GM21526 (cell line): Measurements from ENCODE around the gene M1AP.

Experiments used
- ATAC-seq: cut with Tn5 transposase; IDR thresholded peaks from one replicate; pipeline ENCODE4 v1.9.1; 2021; ENCODE audit warnings: moderate library complexity; ENCODE audit not compliant: unreplicated experiment, low FRiP score

Gene M1AP

GRCh38 chr2:74551530-74551929, 96.6 kb downstream of the M1AP start:
- no peak for ATAC-seq

GRCh38 chr2:74550231-74550630, 97.9 kb downstream of the M1AP start:
- ATAC-seq: no peak

- ATAC-seq: no peak
Measured at GRCh38 chr2:74548900-74549826, 99.0 kb downstream of the M1AP start.

GRCh38 chr2:74548285-74548899, 99.7 kb downstream of the M1AP start:
- ATAC-seq: no peak

GRCh38 chr2:74546004-74546403, 102.1 kb downstream of the M1AP start:
- ATAC-seq: no peak

GRCh38 chr2:74544634-74545033, 103.5 kb downstream of the M1AP start:
- ATAC-seq: no peak

GRCh38 chr2:74542978-74543377, 105.2 kb downstream of the M1AP start:
- no peak for ATAC-seq

GRCh38 chr2:74540291-74540690, 107.8 kb downstream of the M1AP start:
- no peak for ATAC-seq

GRCh38 chr2:74538881-74539339, 109.2 kb downstream of the M1AP start:
- ATAC-seq: no peak

GRCh38 chr2:74537140-74537539, 111.0 kb downstream of the M1AP start:
- no peak for ATAC-seq

- no peak for ATAC-seq
Measured at GRCh38 chr2:74536166-74536950, 111.8 kb downstream of the M1AP start.

- ATAC-seq: no peak
Measured at GRCh38 chr2:74535440-74535965, 112.6 kb downstream of the M1AP start.

- ATAC-seq: no peak
Measured at GRCh38 chr2:74534411-74534810, 113.7 kb downstream of the M1AP start.

GRCh38 chr2:74533464-74533863, 114.7 kb downstream of the M1AP start:
- ATAC-seq: no peak

- no peak for ATAC-seq
Measured at GRCh38 chr2:74532222-74532621, 115.9 kb downstream of the M1AP start.

GRCh38 chr2:74531666-74532065, 116.5 kb downstream of the M1AP start:
- no peak for ATAC-seq

GRCh38 chr2:74530239-74531187, 117.6 kb downstream of the M1AP start:
- peak; percentile 17 for ATAC-seq

GRCh38 chr2:74529357-74530238, 118.5 kb downstream of the M1AP start, which contains the start of the genes AUP1 and HTRA2:
TSS of gene AUP1 (minus strand) at chr2:74529706. CDS start at chr2:74529629, 77 bp downstream.
TSS of gene HTRA2 (plus strand) at chr2:74529933. CDS start at chr2:74530007, 74 bp downstream.
- ATAC-seq: peak; percentile 73
